ENCODE results near the gene MST1R. TPM values are rescaled to one million over a fixed set of nuclear protein-coding genes. Genes with fewer than 3 reads are reported as not detected.

Gene MST1R
- total and polyA plus RNA-seq, 9 of the 15 experiments (the other 6 are each of a cell fraction or from before 2014, with no cell fraction given), result 1.3 to 10.0 (median 3.8) TPM

- TF ChIP-seq CEBPG (CRISPR knock-in tag; IDR thresholded peaks at IDR 0.05) (no peak), CEBPG (tag; conservative IDR thresholded peaks at IDR 0.05 in 1 of 2, IDR thresholded peaks at IDR 0.05 in 1 of 2) (no peak), SLC30A9 (CRISPR knock-in tag; IDR thresholded peaks at IDR 0.05) (no peak), E2F6 (IDR thresholded peaks at IDR 0.05; ENCODE audit: borderline replicate concordance in 1 of 2, extremely low read depth in 1 of 2, insufficient read depth in 1 of 2, insufficient read length in 1 of 2, low read depth in 1 of 2, low read length in 1 of 2, poor library complexity in 1 of 2, severe bottlenecking in 1 of 2) (no peak), RCOR1 (IDR thresholded peaks at IDR 0.05; ENCODE audit: borderline replicate concordance in 1 of 2, low read depth in 2 of 2, low read length in 2 of 2) (peak in 1 of 2 experiments; percentile 45; a peak in 1 of 4 replicates), ZZZ3 (IDR thresholded peaks at IDR 0.05) (no peak), CTCF (IDR thresholded peaks at IDR 0.05 in 2 of 3, conservative IDR thresholded peaks at IDR 0.05 in 1 of 3; ENCODE audit: insufficient read depth in 2 of 3, low read depth in 1 of 3, low read length in 3 of 3) (peak; percentile 77 to 90 (median 82)), BCL6 (CRISPR knock-in tag; IDR thresholded peaks at IDR 0.05) (no peak), HNRNPK (IDR thresholded peaks at IDR 0.05; ENCODE audit: low read depth, low read length, poor library complexity, severe bottlenecking) (no peak), YY1 (IDR thresholded peaks at IDR 0.05; ENCODE audit: borderline replicate concordance in 1 of 3, control insufficient read depth in 1 of 3, extremely low read depth in 1 of 3, insufficient read depth in 3 of 3, insufficient read length in 1 of 3, insufficient replicate concordance in 2 of 3, low read depth in 1 of 3, low read length in 2 of 3) (peak in 2 of 3 experiments; percentile 53 to 60), TAF15 (IDR thresholded peaks at IDR 0.05; ENCODE audit: low read depth, low read length) (no peak), GABPB2 (CRISPR knock-in tag; conservative IDR thresholded peaks at IDR 0.05) (no peak), ZNF282 (CRISPR knock-in tag; IDR thresholded peaks at IDR 0.05) (no peak), GTF2B (IDR thresholded peaks at IDR 0.05; ENCODE audit: extremely low read depth, insufficient read length) (no peak), MYC (IDR thresholded peaks at IDR 0.05; ENCODE audit: low read depth, low read length) (0 out of 2 replicates have a peak, but pooled peaks have one; percentile 41), MYC (CRISPR knock-in tag; IDR thresholded peaks at IDR 0.05; ENCODE audit: borderline replicate concordance, low read depth) (no peak), RBBP5 (IDR thresholded peaks at IDR 0.05; ENCODE audit: borderline replicate concordance, insufficient read depth, low read length, poor library complexity, severe bottlenecking) (no peak), SRSF7 (optimal IDR thresholded peaks at IDR 0.05; ENCODE audit: low read depth, low read length) (no peak)
- TF ChIP-seq, protein P1, sequence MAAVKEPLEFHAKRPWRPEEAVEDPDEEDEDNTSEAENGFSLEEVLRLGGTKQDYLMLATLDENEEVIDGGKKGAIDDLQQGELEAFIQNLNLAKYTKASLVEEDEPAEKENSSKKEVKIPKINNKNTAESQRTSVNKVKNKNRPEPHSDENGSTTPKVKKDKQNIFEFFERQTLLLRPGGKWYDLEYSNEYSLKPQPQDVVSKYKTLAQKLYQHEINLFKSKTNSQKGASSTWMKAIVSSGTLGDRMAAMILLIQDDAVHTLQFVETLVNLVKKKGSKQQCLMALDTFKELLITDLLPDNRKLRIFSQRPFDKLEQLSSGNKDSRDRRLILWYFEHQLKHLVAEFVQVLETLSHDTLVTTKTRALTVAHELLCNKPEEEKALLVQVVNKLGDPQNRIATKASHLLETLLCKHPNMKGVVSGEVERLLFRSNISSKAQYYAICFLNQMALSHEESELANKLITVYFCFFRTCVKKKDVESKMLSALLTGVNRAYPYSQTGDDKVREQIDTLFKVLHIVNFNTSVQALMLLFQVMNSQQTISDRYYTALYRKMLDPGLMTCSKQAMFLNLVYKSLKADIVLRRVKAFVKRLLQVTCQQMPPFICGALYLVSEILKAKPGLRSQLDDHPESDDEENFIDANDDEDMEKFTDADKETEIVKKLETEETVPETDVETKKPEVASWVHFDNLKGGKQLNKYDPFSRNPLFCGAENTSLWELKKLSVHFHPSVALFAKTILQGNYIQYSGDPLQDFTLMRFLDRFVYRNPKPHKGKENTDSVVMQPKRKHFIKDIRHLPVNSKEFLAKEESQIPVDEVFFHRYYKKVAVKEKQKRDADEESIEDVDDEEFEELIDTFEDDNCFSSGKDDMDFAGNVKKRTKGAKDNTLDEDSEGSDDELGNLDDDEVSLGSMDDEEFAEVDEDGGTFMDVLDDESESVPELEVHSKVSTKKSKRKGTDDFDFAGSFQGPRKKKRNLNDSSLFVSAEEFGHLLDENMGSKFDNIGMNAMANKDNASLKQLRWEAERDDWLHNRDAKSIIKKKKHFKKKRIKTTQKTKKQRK (IDR thresholded peaks at IDR 0.05; ENCODE audit: borderline replicate concordance, low read depth, low read length), result no peak
These were observed 64.4 kb downstream of the MST1R start (continued) for GRCh38 chr3:49839193-49839809.
